Endometrial microvascular endothelial cells (primary cell): Measurements from ENCODE around the gene NAT8. TPM values are rescaled to one million over a fixed set of nuclear protein-coding genes. Genes with fewer than 3 reads are reported as not detected.
"Not testable (repeated sequence)": the region's sequence is repeated elsewhere in the genome, so short reads cannot be mapped to it uniquely, and the experiment has no call there.

Experiments used
- in situ Hi-C: cut with HindIII; loops from 2 replicates; pipeline ENCODE4 v1.10.0; 2017; ENCODE audit warnings: low sequenced_read_pairs, low pct_unique_long_range_greater_than_20kb; ENCODE audit errors: inconsistent ontology term
- total RNA-seq: library from RNA; depleted of rRNA; stranded (reverse); fragments of >200 nt; gene quantifications from one replicate; pipeline ENCODE4 v1.2.3, GENCODE V29; 2015; ENCODE audit errors: inconsistent ontology term

NAT8 gene
- total RNA-seq, result not detected

GRCh38 chr2:73642338-73643018 lies at the start of gene NAT8:
NAT8 (minus strand) TSS chr2:73642422; CDS start chr2:73641628, 794 bp downstream.
- in situ Hi-C loops, result no loop called here

GRCh38 chr2:73690372-73691088 lies 48.3 kb upstream of the NAT8 start:
- in situ Hi-C loops, result not testable (repeated sequence)

- in situ Hi-C loops, result not testable (repeated sequence)
These were observed 46.3 kb upstream of the NAT8 start for GRCh38 chr2:73688494-73688893.

GRCh38 chr2:73685764-73686438 lies 43.7 kb upstream of the NAT8 start:
- in situ Hi-C loops, result no loop called here

- in situ Hi-C loops, result not testable (repeated sequence)
These were observed 42.7 kb upstream of the NAT8 start for GRCh38 chr2:73684905-73685304.

- in situ Hi-C loops, result not testable (repeated sequence)
These were observed 42.1 kb upstream of the NAT8 start for GRCh38 chr2:73684325-73684724.

GRCh38 chr2:73679951-73680571 lies 37.8 kb upstream of the NAT8 start:
- in situ Hi-C loops, result not testable (repeated sequence)

GRCh38 chr2:73679237-73679636 lies 37.0 kb upstream of the NAT8 start:
- in situ Hi-C loops, result not testable (repeated sequence)

- in situ Hi-C loops, result not testable (repeated sequence)
These were observed 35.8 kb upstream of the NAT8 start for GRCh38 chr2:73678008-73678407.

- in situ Hi-C loops, result not testable (repeated sequence)
These were observed 34.0 kb upstream of the NAT8 start for GRCh38 chr2:73676211-73676610.

- in situ Hi-C loops, result not testable (repeated sequence)
These were observed 32.5 kb upstream of the NAT8 start for GRCh38 chr2:73674696-73675157.

GRCh38 chr2:73669976-73670375 lies 27.8 kb upstream of the NAT8 start:
- in situ Hi-C loops, result not testable (repeated sequence)

GRCh38 chr2:73667239-73667638 lies 25.0 kb upstream of the NAT8 start:
- in situ Hi-C loops, result not testable (repeated sequence)

- in situ Hi-C loops, result no loop called here
These were observed 12.0 kb upstream of the NAT8 start for GRCh38 chr2:73654175-73654574.

GRCh38 chr2:73652348-73652747 lies 10.1 kb upstream of the NAT8 start:
- in situ Hi-C loops, result no loop called here

GRCh38 chr2:73651591-73652230 lies 9.5 kb upstream of the NAT8 start:
- in situ Hi-C loops, result no loop called here

GRCh38 chr2:73647690-73648089 lies 5.5 kb upstream of the NAT8 start:
- in situ Hi-C loops, result not testable (repeated sequence)

- in situ Hi-C loops, result no loop called here
These were observed 507 bp downstream of the NAT8 start for GRCh38 chr2:73641767-73642062.
